PC-3 (cell line): Measurements from ENCODE around the gene ORMDL1. TPM values are rescaled to one million over a fixed set of nuclear protein-coding genes. Genes with fewer than 3 reads are reported as not detected.

Source experiments
- ATAC-seq: fragments of 200-7000 bp; cut with Tn5 transposase; 2 replicates; pipeline ENCODE4 v1.9.1; 2020; ENCODE audit warnings: mild to moderate bottlenecking, moderate library complexity
- BruUV-seq: library from RNA; stranded (reverse); fragments of 400-500 nt; replicated peaks from 2 replicates; lab custom pipeline; 2021; lab: Mats Ljungman, UMichigan
- CTCF ChIA-PET: fragments of 300-600 bp; sonication (Branson Sonifier 250); formaldehyde crosslinking; loops from one replicate; lab custom pipeline; 2022; ENCODE audit warnings: antibody characterized with exemption; lab: Charles Lee
- POLR2A ChIA-PET: fragments of 300-600 bp; sonication (Branson Sonifier 250); formaldehyde crosslinking; loops from one replicate; lab custom pipeline; 2022; ENCODE audit warnings: antibody characterized with exemption; ENCODE audit not compliant: unreplicated experiment; lab: Charles Lee
- DNase-seq: peaks from one replicate; pipeline ENCODE4 v3.0.0-alpha.2; 2015
- H2AFZ ChIP-seq: fragments of 300-600 bp; sonication (generic); 2 replicates; pipeline ENCODE4 v1.6.0; 2016; ENCODE audit warnings: antibody characterized with exemption, low read length
- H3F3A ChIP-seq: fragments of 300-600 bp; sonication (generic); one replicate; pipeline ENCODE4 v1.6.0; 2017; ENCODE audit warnings: antibody characterized with exemption, low read length, control low read depth, mild to moderate bottlenecking; ENCODE audit not compliant: unreplicated experiment
- H3K27ac ChIP-seq: fragments of 300-600 bp; sonication (generic); 2 replicates; pipeline ENCODE4 v1.5.1; 2016; ENCODE audit warnings: mild to moderate bottlenecking, low read length
- H3K27me3 ChIP-seq: fragments of 300-600 bp; sonication (generic); 2 replicates; pipeline ENCODE4 v1.6.1; 2016; ENCODE audit warnings: low read length, mixed read lengths
- H3K36me3 ChIP-seq: fragments of 300-600 bp; sonication (generic); 2 replicates; pipeline ENCODE4 v1.6.1; 2016; ENCODE audit warnings: low read depth, mixed run types, low read length, mixed read lengths
- H3K4me1 ChIP-seq: fragments of 300-600 bp; sonication (generic); 2 replicates; pipeline ENCODE4 v1.5.1; 2016; ENCODE audit warnings: low read length; ENCODE audit not compliant: insufficient read depth
- H3K4me2 ChIP-seq: fragments of 300-600 bp; sonication (generic); 2 replicates; pipeline ENCODE4 v1.6.0; 2016; ENCODE audit warnings: low read length
- H3K4me3 ChIP-seq: fragments of 300-600 bp; sonication (generic); 2 replicates; pipeline ENCODE4 v1.5.1; 2016; ENCODE audit warnings: mild to moderate bottlenecking, low read length, mixed read lengths
- H3K79me2 ChIP-seq: fragments of 300-600 bp; sonication (generic); 2 replicates; pipeline ENCODE4 v1.6.1; 2017; ENCODE audit warnings: low read length, mixed read lengths
- H3K9ac ChIP-seq: fragments of 300-600 bp; sonication (generic); 2 replicates; pipeline ENCODE4 v1.6.0; 2016; ENCODE audit warnings: mild to moderate bottlenecking, low read length
- H3K9me2 ChIP-seq: fragments of 300-600 bp; sonication (generic); replicated peaks from 2 replicates; pipeline ENCODE4 v1.6.1; 2016; ENCODE audit warnings: mixed run types, low read length, mixed read lengths
- H3K9me3 ChIP-seq: fragments of 300-600 bp; sonication (generic); 2 replicates; pipeline ENCODE4 v1.6.1; 2016; ENCODE audit warnings: low read length, mixed read lengths
- H4K20me1 ChIP-seq: fragments of 300-600 bp; sonication (generic); 2 replicates; pipeline ENCODE4 v1.6.1; 2016; ENCODE audit warnings: low read length, mixed read lengths
- CTCF ChIP-seq: fragments of 300-600 bp; sonication (generic); conservative IDR thresholded peaks from 2 replicates; pipeline ENCODE4 v1.5.1; 2017; ENCODE audit warnings: antibody characterized with exemption, low read depth, mild to moderate bottlenecking, low read length
- EZH2 ChIP-seq: fragments of 300-600 bp; sonication (generic); IDR thresholded peaks from one replicate; pipeline ENCODE4 v1.6.1; 2017; ENCODE audit warnings: antibody characterized with exemption, mild to moderate bottlenecking, low read length; ENCODE audit not compliant: unreplicated experiment
- EZH2phosphoT487 ChIP-seq: fragments of 300-600 bp; sonication (generic); IDR thresholded peaks from 2 replicates; pipeline ENCODE4 v1.6.1; 2018; ENCODE audit warnings: mild to moderate bottlenecking, antibody characterized with exemption, low read length, borderline replicate concordance
- intact Hi-C: fragments of 100-400 bp; cut with micrococcal nuclease; formaldehyde crosslinking; loops from 2 replicates; pipeline ENCODE4 v1.9.0; 2023
- total RNA-seq: library from RNA; depleted of rRNA; stranded (reverse); fragments of >200 nt; gene quantifications from 2 replicates; pipeline ENCODE4 v1.2.3, GENCODE V29; 2014

Gene ORMDL1
- total RNA-seq, 1 experiment from 2014 or later, result 64.5 TPM

- H3K9me3 ChIP-seq, result no peaks in the 10 kb centered on the region
- H3K4me2 ChIP-seq, result peak overlapping the region; percentile 96
- H3K27me3 ChIP-seq, result no peaks in the 10 kb centered on the region
- POLR2A ChIA-PET, result interaction anchor here (0.6 kb wide), 1 partner anchor 33 kb away, joined by 3 read pairs; no protein-coding TSS in a partner anchor
- no TSS peak for BruUV-seq
- no peaks in the 10 kb centered on the region for H3F3A ChIP-seq
- H2AFZ ChIP-seq, result peak overlapping the region; percentile 100
- peaks cover 15% of the 10 kb centered on the region for H3K4me1 ChIP-seq
- peak overlapping the region; percentile 95 for H3K4me3 ChIP-seq
- H3K36me3 ChIP-seq, result peaks cover 12% of the 10 kb centered on the region; the same call in 1 of the 2 replicates
- H3K9ac ChIP-seq, result no peak overlapping the region; the same call in 1 of the 2 replicates
- no peaks in the 10 kb centered on the region for H3K9me2 ChIP-seq
- H4K20me1 ChIP-seq, result no peaks in the 10 kb centered on the region
- H3K79me2 ChIP-seq, result peaks cover 14% of the 10 kb centered on the region
- ATAC-seq (no peak), DNase-seq (no peak)
- no peak for TF ChIP-seq CTCF
- no peak for TF ChIP-seq EZH2phosphoT487
- TF ChIP-seq EZH2, result no peak
- intact Hi-C loops, result loop anchor here (2.0 to 10.0 kb wide), 2 partner anchors 21 to 551 kb away; partner anchors contain the start of genes HIBCH, ORMDL1 and PMS1
- CTCF ChIA-PET, result interaction anchor here (0.6 to 2.1 kb wide), 3 partner anchors 103 to 816 kb away, joined by 3 to 11 read pairs (median 3); partner anchors contain the start of gene ASNSD1
- H3K27ac ChIP-seq, result no peak overlapping the region
Measured at GRCh38 chr2:189763908-189764661, 20.1 kb downstream of the ORMDL1 start.

- TSS peak; percentile 79 for BruUV-seq
- POLR2A ChIA-PET, result interaction anchor here (0.6 to 0.7 kb wide), 3 partner anchors 22 to 1177 kb away, joined by 3 to 4 read pairs (median 3); partner anchors contain the start of genes ORMDL1 and PMS1
- CTCF ChIA-PET, result interaction anchor here (0.7 to 2.1 kb wide), 3 partner anchors 99 to 308 kb away, joined by 3 to 11 read pairs (median 3); partner anchors contain the start of gene ASNSD1
Measured at GRCh38 chr2:189762551-189763298, 21.4 kb downstream of the ORMDL1 start, which contains the start of gene OSGEPL1. OSGEPL1 (minus strand) TSS chr2:189762792; CDS start chr2:189761640, 1,152 bp downstream.

More at GRCh38 chr2:189762551-189763298, 21.4 kb downstream of the ORMDL1 start, which contains the start of gene OSGEPL1:
- peak within 1 kb of the TSS; percentile 100 for H2AFZ ChIP-seq
- H3K9me3 ChIP-seq, result no peaks in the 10 kb centered on the region
- no peak for TF ChIP-seq EZH2phosphoT487
- TF ChIP-seq CTCF, result peak; percentile 79
- peak within 1 kb of the TSS; percentile 96 for H3K4me2 ChIP-seq
- peaks cover 14% of the 10 kb centered on the region for H3K79me2 ChIP-seq
- ATAC-seq (peak; percentile 94), DNase-seq (peak; percentile 91)
- H3K27ac ChIP-seq, result peak within 1 kb of the TSS; percentile 74
- peaks cover 15% of the 10 kb centered on the region for H3K4me1 ChIP-seq
- no peaks in the 10 kb centered on the region for H3F3A ChIP-seq
- H4K20me1 ChIP-seq, result no peaks in the 10 kb centered on the region
- intact Hi-C loops, result loop anchor here (1.0 to 10.0 kb wide), 3 partner anchors 22 to 552 kb away; partner anchors contain the start of genes ASNSD1, HIBCH, ORMDL1 and PMS1
- H3K9ac ChIP-seq, result peak within 1 kb of the TSS; percentile 90
- peak within 1 kb of the TSS; percentile 95 for H3K4me3 ChIP-seq
- no peaks in the 10 kb centered on the region for H3K27me3 ChIP-seq
- peaks cover 9% of the 10 kb centered on the region; the same call in 1 of the 2 replicates for H3K36me3 ChIP-seq
- H3K9me2 ChIP-seq, result no peaks in the 10 kb centered on the region
